Endothelial cell (in vitro differentiated cells): ENCODE measurements around the gene HOXD3. TPM values are rescaled to one million over a fixed set of nuclear protein-coding genes. Genes with fewer than 3 reads are reported as not detected.

Source experiments
- DNase-seq: peaks from one replicate; pipeline ENCODE4 v3.0.0; 2021; ENCODE audit warnings: low spot score
- H3K27ac Mint-ChIP-seq: one replicate; pipeline ENCODE4 v1.8.0; 2021; ENCODE audit warnings: mixed read lengths, inconsistent platforms; ENCODE audit not compliant: unreplicated experiment
- H3K27me3 Mint-ChIP-seq: one replicate; pipeline ENCODE4 v1.8.0; 2021; ENCODE audit warnings: mild to moderate bottlenecking, moderate library complexity, mixed read lengths, inconsistent platforms; ENCODE audit not compliant: unreplicated experiment
- H3K36me3 Mint-ChIP-seq: one replicate; pipeline ENCODE4 v1.8.0; 2021; ENCODE audit warnings: mild to moderate bottlenecking, low read depth, mixed read lengths, inconsistent platforms; ENCODE audit not compliant: unreplicated experiment
- H3K4me1 Mint-ChIP-seq: one replicate; pipeline ENCODE4 v1.8.0; 2021; ENCODE audit warnings: mild to moderate bottlenecking, mixed read lengths, inconsistent platforms; ENCODE audit not compliant: unreplicated experiment
- H3K4me3 Mint-ChIP-seq: one replicate; pipeline ENCODE4 v1.8.0; 2021; ENCODE audit warnings: mild to moderate bottlenecking, mixed read lengths, inconsistent platforms; ENCODE audit not compliant: unreplicated experiment
- H3K9me3 Mint-ChIP-seq: one replicate; pipeline ENCODE4 v1.8.0; 2021; ENCODE audit warnings: mixed read lengths, inconsistent platforms; ENCODE audit not compliant: unreplicated experiment
- CTCF ChIP-seq: fragments of 200-600 bp; sonication (generic); IDR thresholded peaks from one replicate; pipeline ENCODE4 v1.5.0; 2021; ENCODE audit warnings: antibody characterized with exemption; ENCODE audit not compliant: unreplicated experiment
- total RNA-seq: library from RNA; stranded (reverse); fragmentation: NEBNext Ultra II Directional; extraction: Animal tissue kit (Norgen Biotek cat#: 25700); gene quantifications from one replicate; pipeline ENCODE4 v1.2.1, GENCODE V29; 2021; ENCODE audit not compliant: unreplicated experiment

The HOXD3 gene
- total RNA-seq, 1 donor from 2014 or later, result 4.1 TPM

GRCh38 chr2:176147800-176148496, 9.2 kb upstream of the HOXD3 start:
- Mint-ChIP-seq H3K27me3 (peaks cover 66% of the 10 kb centered on the region), H3K4me1 (peaks cover 29% of the 10 kb centered on the region), H3K36me3 (peaks cover 11% of the 10 kb centered on the region), H3K4me3 (no peak overlapping the region), H3K27ac (no peak overlapping the region), H3K9me3 (no peaks in the 10 kb centered on the region)
- no peak for TF ChIP-seq CTCF
- DNase-seq, result no peak

GRCh38 chr2:176148751-176149421, 8.2 kb upstream of the HOXD3 start:
- H3K36me3 Mint-ChIP-seq, result peaks cover 11% of the 10 kb centered on the region
- no peak for TF ChIP-seq CTCF
- H3K9me3 Mint-ChIP-seq, result no peaks in the 10 kb centered on the region
- DNase-seq, result no peak
- no peak overlapping the region for H3K4me3 Mint-ChIP-seq
- H3K27ac Mint-ChIP-seq, result no peak overlapping the region
- peaks cover 29% of the 10 kb centered on the region for H3K4me1 Mint-ChIP-seq
- peaks cover 65% of the 10 kb centered on the region for H3K27me3 Mint-ChIP-seq

DNA sequence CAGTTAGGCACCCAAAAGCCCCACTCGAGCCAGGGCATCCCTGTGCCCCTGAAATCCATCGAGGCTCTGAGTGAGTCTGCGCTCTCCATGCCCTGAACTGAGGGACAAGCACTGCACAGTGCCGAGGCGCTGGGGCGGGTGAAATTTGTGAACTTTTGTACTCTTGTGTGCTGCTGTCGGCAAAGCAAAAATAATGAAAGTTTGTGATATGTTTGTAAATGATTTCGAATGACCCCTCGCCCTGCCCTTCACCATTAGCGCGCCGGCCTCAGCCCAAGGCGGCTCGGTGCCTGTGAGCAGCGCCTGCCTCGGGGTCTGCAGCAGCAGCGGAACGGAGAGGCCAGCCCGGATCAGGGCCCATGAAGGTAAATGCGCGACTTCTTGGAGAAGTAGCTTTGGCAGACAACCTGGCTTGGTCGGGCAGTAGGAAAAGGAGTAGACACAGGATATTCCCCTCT, 7.6 kb upstream of the HOXD3 start:
- Mint-ChIP-seq H3K27me3 (peaks cover 63% of the 10 kb centered on the region), H3K27ac (no peak overlapping the region), H3K4me3 (peak overlapping the region; percentile 1), H3K36me3 (peaks cover 11% of the 10 kb centered on the region), H3K4me1 (peaks cover 29% of the 10 kb centered on the region), H3K9me3 (no peaks in the 10 kb centered on the region)
- DNase-seq, result no peak
- no peak for TF ChIP-seq CTCF

DNA sequence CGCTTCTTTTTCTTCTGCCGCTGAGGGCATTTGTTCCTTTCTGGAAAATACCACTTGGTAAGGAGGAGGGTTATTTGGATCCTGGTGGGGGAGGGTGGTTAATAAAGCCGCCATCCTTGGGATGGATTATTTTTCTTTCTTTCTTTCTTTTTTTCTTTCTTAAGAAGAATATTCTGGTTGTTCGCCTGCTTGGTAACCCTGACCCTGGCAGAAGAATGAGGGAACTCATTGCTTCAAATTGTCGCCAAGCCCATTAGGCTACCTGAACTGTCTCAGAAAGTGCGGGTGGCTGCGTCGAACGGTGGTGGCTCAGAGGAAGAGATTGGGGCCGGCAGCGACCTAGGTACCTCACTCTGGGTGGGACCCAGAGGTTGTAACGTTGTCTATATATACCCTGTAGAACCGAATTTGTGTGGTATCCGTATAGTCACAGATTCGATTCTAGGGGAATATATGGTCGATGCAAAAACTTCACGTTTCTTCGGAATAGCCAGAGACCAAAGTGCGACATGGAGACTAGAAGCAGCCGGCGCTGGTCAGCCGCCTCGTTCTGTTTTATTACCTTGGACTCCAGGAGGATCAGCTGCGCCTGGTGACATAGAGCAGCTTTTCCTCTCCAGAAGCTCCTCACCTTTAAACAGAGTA, 7.0 kb upstream of the HOXD3 start:
- Mint-ChIP-seq H3K4me1 (peaks cover 29% of the 10 kb centered on the region), H3K36me3 (peaks cover 11% of the 10 kb centered on the region), H3K27me3 (peaks cover 59% of the 10 kb centered on the region), H3K9me3 (no peaks in the 10 kb centered on the region), H3K27ac (no peak overlapping the region), H3K4me3 (peak overlapping the region; percentile 1)
- TF ChIP-seq CTCF, result no peak
- DNase-seq, result no peak
